Glomerular endothelial cell (primary cell): Measurements from ENCODE around the gene AKNAD1. TPM values are rescaled to one million over a fixed set of nuclear protein-coding genes. Genes with fewer than 3 reads are reported as not detected.

Experiments
- DNase-seq: peaks from one replicate; pipeline ENCODE4 v3.0.0-alpha.2; 2011; ENCODE audit warnings: low read depth, low spot score; ENCODE audit errors: extremely low read depth
- total RNA-seq: library from RNA; depleted of rRNA; stranded (reverse); fragments of >200 nt; gene quantifications from 2 replicates; pipeline ENCODE4 v1.2.3, GENCODE V29; 2015

The AKNAD1 gene
- total RNA-seq, 1 donor from 2014 or later = not detected

GRCh38 chr1:108865316-108865910, 8.5 kb upstream of the AKNAD1 start:
- DNase-seq = no peak

- DNase-seq = no peak
Observed at GRCh38 chr1:108863984-108864383, 7.1 kb upstream of the AKNAD1 start.

GRCh38 chr1:108862698-108863477, 6.0 kb upstream of the AKNAD1 start:
- no peak for DNase-seq

GRCh38 chr1:108862017-108862610, 5.2 kb upstream of the AKNAD1 start:
- no peak for DNase-seq

- no peak for DNase-seq
Observed at GRCh38 chr1:108861566-108861965, 4.7 kb upstream of the AKNAD1 start.

- no peak for DNase-seq
Observed at GRCh38 chr1:108860190-108860907, 3.5 kb upstream of the AKNAD1 start.

GRCh38 chr1:108858230-108858950, 1.5 kb upstream of the AKNAD1 start:
- DNase-seq = no peak

DNA sequence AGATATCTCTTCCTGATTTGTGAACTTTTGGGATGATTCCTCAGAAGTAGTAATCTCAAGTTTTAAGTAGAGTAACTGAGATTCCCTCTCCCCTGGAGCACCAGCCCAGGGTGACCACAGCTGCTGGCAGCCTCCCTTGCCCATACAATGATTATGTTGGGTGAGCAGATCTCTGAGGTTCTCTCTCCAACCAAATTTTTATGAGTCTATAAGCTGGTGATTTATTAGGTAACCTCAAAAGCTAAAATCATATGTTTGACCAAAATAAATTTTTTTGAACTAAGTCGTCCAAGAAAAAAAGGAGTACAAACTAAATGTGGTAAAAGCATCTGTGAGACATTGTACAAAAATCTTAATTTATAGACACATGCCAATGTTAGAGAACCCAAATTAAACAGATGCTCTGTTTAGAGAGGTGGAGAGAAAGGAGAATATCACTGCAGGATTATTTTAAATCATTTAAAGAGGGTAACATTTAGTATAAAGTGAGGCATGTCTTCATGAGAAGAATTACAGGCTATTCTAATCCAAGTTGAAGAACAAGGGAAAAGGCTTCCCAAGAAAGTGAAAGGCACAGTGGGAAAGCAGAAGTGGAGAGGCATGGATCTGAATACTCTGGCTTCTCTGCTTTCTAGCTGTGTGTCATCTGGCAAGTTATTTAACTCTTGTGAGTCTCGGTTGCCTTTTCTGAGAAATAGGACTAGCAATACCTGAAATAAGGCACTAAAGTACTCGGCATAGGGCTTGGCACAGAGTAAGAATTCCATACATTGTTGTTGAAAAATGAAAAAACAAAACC, 2.5 kb downstream of the AKNAD1 start:
- DNase-seq = no peak

GRCh38 chr1:108852221-108852975, 4.5 kb downstream of the AKNAD1 start:
- DNase-seq = no peak

DNA sequence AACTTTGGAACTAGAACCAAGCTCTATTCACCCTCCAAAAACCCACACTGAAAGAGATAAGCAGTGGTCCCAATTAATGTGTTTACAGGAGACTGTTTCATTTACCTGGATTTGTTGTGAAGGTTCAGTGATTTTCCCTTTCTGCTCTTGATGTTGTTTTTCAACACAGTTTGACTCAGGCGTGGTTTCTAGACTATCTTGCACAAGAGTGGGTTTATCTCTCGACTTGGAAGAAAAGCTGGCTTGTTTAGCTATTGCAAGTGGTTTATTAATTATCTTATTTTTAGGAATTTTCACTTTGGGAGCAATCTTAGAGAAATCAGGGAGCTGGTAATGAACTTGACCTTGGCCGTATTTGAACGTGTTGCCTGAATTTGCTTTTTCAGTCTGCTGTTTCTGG, 5.3 kb downstream of the AKNAD1 start:
- no peak for DNase-seq

- DNase-seq = no peak
Observed at GRCh38 chr1:108850929-108851328, 6.0 kb downstream of the AKNAD1 start.

- no peak for DNase-seq
Observed at GRCh38 chr1:108848806-108849205, 8.1 kb downstream of the AKNAD1 start.

DNA sequence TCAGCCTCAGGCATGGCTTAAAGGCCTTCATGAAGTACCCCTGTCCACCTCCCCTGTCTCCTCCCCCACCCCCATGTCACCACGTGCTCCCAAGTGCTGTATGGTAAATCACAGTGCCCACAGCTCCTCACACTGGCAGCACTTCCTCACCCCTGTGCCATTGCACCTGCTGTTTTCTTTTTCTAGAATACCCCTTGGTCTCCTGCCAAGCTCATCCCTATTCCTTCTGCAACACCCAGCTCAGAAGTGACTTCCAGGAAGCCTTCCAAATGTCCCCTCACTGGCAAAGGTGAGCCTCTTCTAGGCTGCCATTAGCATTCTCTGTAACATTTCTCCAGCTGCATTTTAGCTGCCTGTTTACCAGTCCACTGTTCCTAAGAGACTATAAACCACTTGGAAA, 9.4 kb downstream of the AKNAD1 start:
- DNase-seq = no peak

- no peak for DNase-seq
Observed at GRCh38 chr1:108845991-108846390, 10.9 kb downstream of the AKNAD1 start.

DNA sequence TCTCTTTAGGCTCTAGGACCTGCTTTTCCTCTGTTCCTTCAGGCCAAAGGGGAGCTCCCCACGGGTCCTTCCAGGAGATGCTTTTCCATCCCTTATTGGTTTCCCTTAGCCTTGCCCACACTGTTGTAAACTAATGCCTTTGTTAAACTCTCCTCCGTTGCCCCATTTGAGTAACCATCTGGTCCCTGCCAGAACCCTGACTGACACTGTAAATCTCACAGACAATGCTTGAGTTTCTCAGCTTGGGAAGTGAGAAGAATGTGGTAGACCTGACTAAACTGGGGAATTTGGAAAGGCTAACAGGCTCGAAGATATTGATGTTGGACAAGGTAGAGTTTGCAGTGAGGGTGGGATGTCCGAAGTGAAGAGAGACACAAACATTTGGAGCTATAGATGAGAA, 11.4 kb downstream of the AKNAD1 start:
- no peak for DNase-seq

GRCh38 chr1:108843390-108844137, 13.3 kb downstream of the AKNAD1 start:
- no peak for DNase-seq

GRCh38 chr1:108842525-108843181, 14.2 kb downstream of the AKNAD1 start:
- no peak for DNase-seq

DNA sequence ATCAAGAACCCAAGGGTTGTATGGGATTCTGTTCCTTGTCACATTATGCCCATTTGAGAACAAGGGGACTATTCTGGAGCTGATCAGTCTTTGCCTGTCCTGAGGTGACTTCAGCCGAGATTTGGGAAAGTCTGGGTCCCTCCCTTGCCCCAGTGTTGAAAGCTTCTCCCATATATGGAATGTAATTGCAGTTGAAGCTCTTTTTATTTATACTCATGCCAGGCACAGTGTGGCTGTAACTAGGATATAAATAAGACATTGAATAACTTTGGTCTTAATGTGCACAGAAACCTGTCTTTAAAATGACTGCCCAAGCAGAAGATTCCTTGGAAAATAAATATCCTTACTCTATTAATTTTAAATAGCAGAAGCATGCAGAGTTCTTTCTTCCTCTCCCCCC, 15.2 kb downstream of the AKNAD1 start:
- no peak for DNase-seq
